NCI-H1930 (cell line): Measurements from ENCODE around the gene NCAM2.

Source experiments
- DNase-seq, 2 experiments: peaks; one replicate each; lab custom pipeline; 2025; lab: John Stamatoyannopoulos, UW

NCAM2 gene

DNA sequence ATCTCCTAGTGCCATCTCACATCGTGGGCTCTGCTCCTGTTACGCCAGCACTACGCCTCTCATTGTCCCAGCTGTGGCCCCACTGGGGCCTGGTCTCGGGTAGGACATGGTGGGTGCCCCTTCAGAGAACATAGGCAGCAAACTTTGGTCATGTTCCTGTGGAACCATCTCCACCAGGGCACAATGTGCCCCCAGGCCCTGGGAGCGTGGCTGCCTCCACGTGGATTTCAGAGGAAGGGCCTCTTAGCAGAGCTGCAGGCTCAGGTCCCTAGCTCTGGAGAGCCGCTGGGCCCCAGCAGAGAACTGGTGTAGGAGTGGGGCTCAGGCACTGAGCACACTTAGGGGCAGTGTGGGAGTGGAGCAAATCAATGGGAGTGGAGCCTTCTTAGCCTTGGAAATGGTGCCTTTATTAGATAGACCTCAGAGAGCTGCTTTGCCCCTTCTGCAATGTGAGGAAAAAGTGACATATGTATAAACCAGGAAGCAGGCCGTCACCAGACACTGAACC is 460.0 kb downstream of the NCAM2 start:
- no peak for DNase-seq

DNA sequence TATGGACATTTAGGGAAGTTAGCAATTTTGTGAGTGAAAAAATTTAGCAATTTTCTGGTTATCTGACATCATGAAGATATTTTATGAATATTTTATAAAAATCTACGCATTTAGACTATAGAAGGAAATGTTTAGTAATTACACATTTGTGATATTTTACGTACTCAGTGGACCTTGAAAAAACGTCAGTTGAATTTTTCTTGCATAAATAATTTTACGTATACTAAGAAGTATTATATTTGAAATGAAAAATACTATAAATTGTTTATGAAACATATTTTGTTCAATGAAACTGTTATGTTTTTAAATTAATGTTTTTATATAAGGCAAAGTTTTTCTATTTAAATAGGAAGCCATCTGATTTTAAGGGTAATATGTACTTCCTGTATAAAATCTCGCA is 462.8 kb downstream of the NCAM2 start:
- no peak for DNase-seq

DNA sequence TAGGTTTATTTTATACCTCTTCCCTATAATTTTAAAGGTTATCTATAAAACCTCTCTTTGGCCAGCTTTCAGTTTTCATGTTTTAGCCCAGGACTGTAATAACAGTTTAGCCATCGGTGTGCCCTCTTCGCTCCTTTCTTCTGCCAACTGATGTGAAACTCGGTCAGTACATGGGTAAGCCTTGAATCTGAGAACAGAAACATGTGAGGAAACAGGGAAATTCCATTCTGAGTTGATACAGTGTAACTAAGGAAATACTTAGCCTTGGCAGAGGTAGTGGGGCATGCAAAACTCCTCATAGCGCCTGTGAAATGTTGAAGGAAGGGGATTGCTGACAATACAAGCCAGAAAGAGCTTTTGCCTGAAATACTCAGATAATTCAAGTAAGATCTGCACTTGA is 465.2 kb downstream of the NCAM2 start:
- DNase-seq: no peak

DNA sequence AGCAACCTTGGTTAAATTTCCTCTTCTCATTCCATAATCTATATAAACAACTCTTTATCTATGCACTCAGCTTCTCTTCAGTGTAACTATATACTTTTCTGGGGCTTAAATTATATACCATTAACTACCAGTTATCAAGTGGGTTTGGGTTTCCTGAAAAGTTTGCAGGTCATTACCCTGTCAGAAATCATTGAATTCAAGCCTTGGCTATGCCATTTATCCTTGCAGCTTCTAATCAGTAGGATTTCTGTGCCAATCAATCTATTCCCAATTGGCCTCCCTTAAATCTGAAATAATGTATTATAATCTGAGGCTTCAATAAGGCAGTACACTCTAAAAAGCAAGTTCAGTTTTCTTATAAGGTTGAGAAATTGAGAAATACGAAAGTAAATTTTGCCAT is 466.5 kb downstream of the NCAM2 start:
- no peak for DNase-seq

DNA sequence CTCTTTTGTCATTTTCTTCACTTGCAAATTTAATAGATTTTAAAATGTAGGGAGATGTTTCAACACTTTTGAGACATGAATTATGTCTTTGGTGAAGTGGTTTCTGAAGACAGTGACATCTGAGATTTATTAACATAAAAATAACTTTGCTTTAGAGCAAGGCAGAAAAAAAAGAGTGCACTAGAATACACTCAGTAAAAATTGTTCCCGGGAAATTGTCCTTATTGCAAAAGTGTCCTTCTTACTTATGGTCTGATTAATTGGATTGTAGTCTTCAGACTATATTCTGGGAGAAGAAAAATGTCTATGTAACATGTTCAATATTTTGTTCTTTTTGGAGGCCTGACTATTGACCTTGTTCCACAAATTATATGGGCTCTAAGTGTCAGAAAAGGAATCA is 468.5 kb downstream of the NCAM2 start:
- no peak for DNase-seq

DNA sequence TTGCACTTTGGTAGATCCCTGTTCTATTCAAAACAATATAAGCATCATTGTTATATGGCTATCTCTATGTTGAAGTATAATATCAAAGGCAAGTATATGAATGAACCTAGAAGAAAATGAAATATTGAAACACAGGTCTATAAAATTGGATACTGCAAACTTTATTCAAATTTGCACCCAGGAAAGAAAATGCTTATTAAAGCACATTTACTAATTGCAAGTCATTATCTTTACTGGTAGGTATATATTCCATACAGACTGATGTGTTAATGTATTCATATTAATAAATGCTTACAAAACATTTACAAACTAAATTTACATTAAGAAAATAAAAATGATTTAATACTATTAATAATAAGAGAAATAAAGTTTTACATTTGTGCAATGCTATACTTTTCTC is 469.8 kb downstream of the NCAM2 start:
- no peak for DNase-seq

DNA sequence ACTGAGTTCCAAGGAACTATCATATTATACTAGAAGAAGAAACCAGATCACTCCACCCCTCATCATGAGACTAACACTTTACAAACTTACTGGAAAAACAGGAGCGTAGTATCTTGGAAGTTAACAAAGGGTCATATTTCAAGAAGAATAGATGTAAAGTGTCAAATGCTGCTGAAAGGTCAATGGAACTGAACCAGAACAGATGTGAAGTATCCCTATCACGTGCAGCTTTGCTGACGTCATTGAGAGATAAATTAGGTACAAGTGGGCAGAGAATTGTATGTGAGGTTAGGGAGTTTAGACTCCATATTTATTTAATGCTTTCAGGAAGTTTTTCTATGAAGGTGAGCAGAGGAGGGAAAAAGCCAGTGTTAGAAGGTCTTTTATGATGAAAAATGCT is 483.0 kb downstream of the NCAM2 start:
- no peak for DNase-seq

DNA sequence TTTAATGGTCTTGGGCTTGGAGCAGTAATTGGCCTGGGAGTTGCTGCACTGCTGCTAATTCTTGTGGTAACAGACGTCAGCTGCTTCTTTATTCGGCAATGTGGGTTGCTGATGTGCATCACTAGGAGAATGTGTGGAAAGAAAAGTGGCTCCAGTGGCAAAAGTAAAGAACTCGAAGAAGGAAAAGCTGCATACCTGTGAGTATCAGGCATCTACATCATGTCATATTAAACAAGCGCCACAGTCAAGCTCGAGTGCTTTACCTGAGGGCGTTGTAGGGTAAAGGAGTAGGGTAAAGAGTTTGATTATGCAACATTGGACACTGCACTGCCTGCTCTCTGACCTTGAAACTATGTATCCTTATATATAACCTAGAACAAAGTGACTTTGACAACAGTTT is 510.6 kb downstream of the NCAM2 start:
- no peak for DNase-seq

DNA sequence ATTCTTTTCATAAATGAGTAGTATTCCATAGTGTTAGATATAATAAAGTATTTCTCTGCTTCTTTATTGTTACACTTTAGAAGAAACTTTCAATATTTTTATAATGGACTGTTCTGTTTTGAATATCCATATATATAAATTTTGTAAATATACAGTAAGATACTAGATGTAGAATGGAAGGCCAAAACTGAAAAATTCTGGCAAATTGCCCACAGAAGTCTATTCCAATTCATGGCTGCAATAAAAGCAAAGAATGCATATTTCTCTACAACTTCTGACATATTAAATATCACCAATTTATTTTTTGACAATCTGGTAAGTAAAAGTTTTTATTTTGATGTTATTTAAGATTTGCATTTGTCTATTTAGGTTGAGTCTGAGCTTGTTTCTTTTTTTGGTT is 532.5 kb downstream of the NCAM2 start:
- DNase-seq: no peak

DNA sequence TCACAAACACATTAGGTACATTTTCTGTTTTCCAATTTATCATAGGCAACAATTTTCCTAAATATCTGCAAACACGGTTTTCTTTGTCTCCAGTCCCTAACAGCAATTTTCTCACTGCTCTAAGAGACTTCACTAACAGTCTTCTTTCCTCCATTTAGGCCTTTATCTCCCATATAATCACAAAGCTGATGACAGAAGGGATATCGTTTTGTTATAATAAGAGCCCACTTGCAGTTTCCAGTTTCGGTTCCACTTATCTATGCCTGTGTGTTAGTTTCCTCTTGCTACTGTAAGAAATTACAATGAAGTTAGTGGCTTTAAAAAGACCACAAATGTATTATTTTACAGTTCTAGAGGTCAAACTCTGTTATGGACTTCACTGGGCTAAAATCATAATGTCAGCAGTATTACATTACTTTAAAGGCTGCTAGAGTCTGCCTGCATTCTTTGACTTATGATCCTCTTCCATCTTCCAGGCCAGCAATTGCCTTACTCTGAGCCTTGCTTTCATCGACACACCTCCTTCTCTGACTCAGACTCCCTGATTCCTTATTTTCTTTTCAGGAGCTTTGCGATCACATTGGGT is 549.3 kb downstream of the NCAM2 start:
- no peak for DNase-seq

DNA sequence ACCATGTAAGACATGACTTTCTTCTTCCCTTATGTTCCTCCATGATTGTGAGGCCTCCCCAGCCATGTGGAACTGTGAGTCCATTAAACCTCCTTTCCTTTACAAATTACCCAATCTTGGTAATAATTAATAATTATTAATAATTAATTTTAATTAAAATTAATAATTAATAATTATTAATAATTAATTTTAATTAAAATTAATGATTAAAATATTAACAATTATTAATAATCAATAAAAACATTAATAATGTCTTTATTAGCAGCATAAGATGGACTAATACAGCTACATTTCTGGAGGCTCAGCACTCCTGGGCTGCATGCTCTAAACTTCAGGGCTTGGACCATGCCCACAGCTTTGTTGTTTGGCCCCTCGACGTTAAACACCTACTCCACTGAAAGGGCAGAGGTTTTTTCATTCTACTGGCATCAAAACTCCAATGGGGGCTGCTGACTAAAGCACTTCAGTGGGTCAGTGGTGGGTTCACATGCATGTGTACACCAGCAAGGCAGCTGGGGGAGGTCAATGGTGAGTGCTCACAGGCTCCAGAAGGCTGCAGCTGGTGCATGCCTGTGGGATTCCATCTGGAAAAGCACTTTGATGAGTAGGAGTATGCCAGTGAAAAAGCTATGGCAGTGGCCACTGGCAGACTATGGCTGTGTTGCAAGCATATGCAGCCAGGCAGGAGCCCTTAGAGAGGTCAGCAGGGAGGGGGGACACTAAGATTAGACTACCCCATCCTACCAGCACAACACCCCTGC is 561.3 kb downstream of the NCAM2 start:
- DNase-seq: no peak
